MV-4-11 (cell line): ENCODE data around the gene FAM162A.

Experiments
- DNase-seq: peaks from one replicate; lab custom pipeline; 2025; lab: John Stamatoyannopoulos, UW

FAM162A gene

GRCh38 chr3:122387709-122388108 is 3.7 kb downstream of the FAM162A start:
- DNase-seq, result no peak

GRCh38 chr3:122389197-122389596 is 5.2 kb downstream of the FAM162A start:
- DNase-seq, result no peak

GRCh38 chr3:122389892-122390291 is 5.9 kb downstream of the FAM162A start:
- no peak for DNase-seq

- no peak for DNase-seq
These were observed 6.7 kb downstream of the FAM162A start for GRCh38 chr3:122390665-122391064.

GRCh38 chr3:122391681-122392446 is 7.9 kb downstream of the FAM162A start:
- no peak for DNase-seq

- peak; percentile 57 for DNase-seq
These were observed 9.2 kb downstream of the FAM162A start for GRCh38 chr3:122392868-122393844.

- DNase-seq, result no peak
These were observed 10.2 kb downstream of the FAM162A start for GRCh38 chr3:122394173-122394572.

- peak; percentile 30 for DNase-seq
These were observed 11.6 kb downstream of the FAM162A start for GRCh38 chr3:122395582-122395981.

GRCh38 chr3:122396511-122396910 is 12.5 kb downstream of the FAM162A start:
- no peak for DNase-seq

GRCh38 chr3:122397201-122397600 is 13.2 kb downstream of the FAM162A start:
- DNase-seq, result no peak

GRCh38 chr3:122398920-122399319 is 14.9 kb downstream of the FAM162A start:
- no peak for DNase-seq

- peak; percentile 64 for DNase-seq
These were observed 19.5 kb downstream of the FAM162A start for GRCh38 chr3:122403489-122403888.

GRCh38 chr3:122405015-122405414 is 21.0 kb downstream of the FAM162A start:
- no peak for DNase-seq

GRCh38 chr3:122406198-122406597 is 22.2 kb downstream of the FAM162A start:
- DNase-seq, result peak; percentile 10

- DNase-seq, result no peak
These were observed 24.0 kb downstream of the FAM162A start for GRCh38 chr3:122407946-122408345.

GRCh38 chr3:122409446-122409845 is 25.5 kb downstream of the FAM162A start:
- peak; percentile 41 for DNase-seq

GRCh38 chr3:122410111-122410510 is 26.1 kb downstream of the FAM162A start:
- DNase-seq, result no peak

- no peak for DNase-seq
These were observed 26.7 kb downstream of the FAM162A start for GRCh38 chr3:122410639-122411038.

GRCh38 chr3:122414391-122414790 is 30.4 kb downstream of the FAM162A start:
- DNase-seq, result no peak

GRCh38 chr3:122415104-122415744 is 31.2 kb downstream of the FAM162A start:
- no peak for DNase-seq

GRCh38 chr3:122415762-122416654 is 32.0 kb downstream of the FAM162A start, which contains the start of gene WDR5B:
TSS of gene WDR5B (minus strand) at chr3:122416062. CDS start at chr3:122415528, 534 bp downstream.
- DNase-seq, result no peak
